Neural cell (in vitro differentiated cells): ENCODE results near the gene ST6GAL1.

Experiments used
- CTCF ChIP-seq: fragments of 450-650 bp; IDR thresholded peaks from 2 replicates; pipeline ENCODE4 v1.5.1; 2014; ENCODE audit warnings: antibody characterized with exemption, mild to moderate bottlenecking, moderate library complexity; ENCODE audit not compliant: poor library complexity, severe bottlenecking
- POLR2AphosphoS5 ChIP-seq: IDR thresholded peaks from 2 replicates; pipeline ENCODE4 v1.6.1; 2012
- RAD21 ChIP-seq: fragments of 450-650 bp; conservative IDR thresholded peaks from 2 replicates; pipeline ENCODE4 v1.6.1; 2014; ENCODE audit warnings: antibody characterized with exemption, mild to moderate bottlenecking, moderate library complexity
- REST ChIP-seq: IDR thresholded peaks from 2 replicates; pipeline ENCODE4 v1.6.1; 2012; ENCODE audit warnings: borderline replicate concordance

- TF ChIP-seq CTCF: no peak
- TF ChIP-seq POLR2AphosphoS5: no peak
- TF ChIP-seq REST: no peak
- TF ChIP-seq RAD21: no peak
Measured at GRCh38 chr3:186942168-186942567, 11.8 kb downstream of the ST6GAL1 start.
